A673 (cell line): ENCODE measurements around the gene PSMB5. TPM values are rescaled to one million over a fixed set of nuclear protein-coding genes. Genes with fewer than 3 reads are reported as not detected.

Experiments
- BruUV-seq: library from RNA; stranded (reverse); fragments of 400-500 nt; replicated peaks from 2 replicates; lab custom pipeline; 2021; lab: Mats Ljungman, UMichigan
- CTCF ChIA-PET: fragments of 300-600 bp; sonication (Branson Sonifier 250); formaldehyde crosslinking; loops from one replicate; lab custom pipeline; 2022; ENCODE audit warnings: antibody characterized with exemption; lab: Charles Lee
- POLR2A ChIA-PET: fragments of 300-600 bp; sonication (Branson Sonifier 250); formaldehyde crosslinking; loops from one replicate; lab custom pipeline; 2022; ENCODE audit warnings: antibody characterized with exemption; ENCODE audit not compliant: low non-redundant PET; lab: Charles Lee
- DNase-seq: peaks from one replicate; pipeline ENCODE4 v3.0.0-alpha.2; 2015; ENCODE audit warnings: low spot score
- H3K27ac ChIP-seq: fragments of 200-600 bp; sonication (generic); 2 replicates; pipeline ENCODE4 v1.5.1; 2016; ENCODE audit warnings: mixed run types, low read depth, mild to moderate bottlenecking, mixed read lengths, antibody characterized with exemption, low read length; ENCODE audit not compliant: poor library complexity, severe bottlenecking
- H3K27me3 ChIP-seq: fragments of 200-600 bp; sonication (generic); replicated peaks from 2 replicates; pipeline ENCODE4 v1.6.1; 2017; ENCODE audit warnings: mixed run types, low read depth, mild to moderate bottlenecking, mixed read lengths, antibody characterized with exemption, low read length; ENCODE audit not compliant: insufficient read depth, poor library complexity
- H3K36me3 ChIP-seq: fragments of 200-600 bp; sonication (generic); 2 replicates; pipeline ENCODE4 v1.6.1; 2016; ENCODE audit warnings: mixed run types, mild to moderate bottlenecking, mixed read lengths, antibody characterized with exemption, low read length; ENCODE audit not compliant: insufficient read depth, poor library complexity, severe bottlenecking
- H3K4me1 ChIP-seq: fragments of 200-600 bp; sonication (generic); 2 replicates; pipeline ENCODE4 v1.6.1; 2017; ENCODE audit warnings: mixed run types, mild to moderate bottlenecking, mixed read lengths, antibody characterized with exemption, low read length; ENCODE audit not compliant: insufficient read depth, poor library complexity, severe bottlenecking
- H3K4me3 ChIP-seq: fragments of 200-600 bp; sonication (generic); 2 replicates; pipeline ENCODE4 v1.5.1; 2016; ENCODE audit warnings: low read depth, mixed run types, mild to moderate bottlenecking, mixed read lengths, low read length; ENCODE audit not compliant: poor library complexity, severe bottlenecking
- H3K9me3 ChIP-seq: fragments of 200-600 bp; sonication (generic); 2 replicates; pipeline ENCODE4 v1.6.1; 2016; ENCODE audit warnings: mixed run types, low read depth, mild to moderate bottlenecking, mixed read lengths, antibody characterized with exemption, low read length; ENCODE audit not compliant: poor library complexity, severe bottlenecking
- EZH2 ChIP-seq: fragments of 200-600 bp; sonication (generic); IDR thresholded peaks from 2 replicates; pipeline ENCODE4 v1.6.1; 2017; ENCODE audit warnings: borderline replicate concordance, low read depth, mild to moderate bottlenecking, mixed read lengths, antibody characterized with exemption, low read length; ENCODE audit not compliant: poor library complexity, severe bottlenecking
- intact Hi-C: fragments of 100-400 bp; cut with micrococcal nuclease; formaldehyde crosslinking; loops from one replicate; pipeline ENCODE4 v1.10.0; 2022; ENCODE audit not compliant: unreplicated experiment
- total RNA-seq: library from RNA; stranded (reverse); gene quantifications from 2 replicates; pipeline ENCODE4 v1.2.3, GENCODE V29; 2021
- TF ChIP-seq, protein P1 (sequence below): fragments of 300-800, 200-600 bp; sonication (generic); conservative IDR thresholded peaks from 2 replicates; pipeline ENCODE4 v1.5.1; 2017; ENCODE audit warnings: low read depth, mild to moderate bottlenecking, antibody characterized with exemption, low read length, moderate library complexity, mixed read lengths

The PSMB5 gene
- total RNA-seq, 1 experiment from 2014 or later, result 500 TPM

DNA sequence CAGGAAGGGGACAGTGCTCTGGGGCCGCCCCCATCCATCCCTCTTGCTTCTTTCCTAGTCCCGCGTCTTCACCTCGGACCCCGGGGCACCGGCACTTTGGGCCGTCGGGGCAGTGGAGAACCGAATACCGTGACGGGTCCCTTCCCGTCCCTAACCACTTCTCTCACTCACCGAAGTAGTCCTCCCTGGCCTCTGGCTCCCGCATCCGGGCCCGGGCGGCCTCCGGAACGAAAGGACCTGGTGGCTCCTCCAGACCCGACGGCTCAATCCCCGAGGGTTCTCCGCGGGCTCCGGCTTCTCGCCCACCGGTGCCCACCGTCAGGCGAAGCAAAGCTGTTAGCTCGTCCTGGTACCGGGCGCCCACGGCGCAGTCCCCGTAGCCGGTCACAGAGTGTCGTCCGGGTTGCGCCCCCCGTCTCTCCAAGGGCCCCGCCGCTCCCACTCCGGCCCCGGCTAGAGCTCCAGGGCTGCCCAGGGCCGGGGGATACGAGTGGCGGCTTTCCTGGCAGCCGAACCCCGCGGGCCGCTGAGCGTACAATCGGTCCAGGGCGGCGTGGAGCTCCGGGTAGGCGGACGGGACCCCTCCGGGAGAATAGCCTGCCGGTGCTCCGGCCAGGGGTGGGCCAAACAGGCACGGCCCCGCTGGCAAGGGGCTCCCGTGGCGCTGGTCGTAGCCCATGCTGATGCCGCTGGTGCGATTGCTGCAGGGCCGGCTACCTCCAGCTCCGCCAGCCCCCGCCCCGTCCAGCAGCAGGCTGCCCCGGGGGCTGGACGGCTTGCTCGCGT, 53.4 kb downstream of the PSMB5 start:
- intact Hi-C loops, result loop anchor here (5.0 kb wide), 4 partner anchors 54 to 674 kb away; partner anchors contain the start of gene PRMT5
- no TSS peak for BruUV-seq
- Histone ChIP-seq H3K9me3 (no peaks in the 10 kb centered on the region), H3K27ac (peak overlapping the region; percentile 86), H3K4me3 (peak overlapping the region; percentile 86), H3K27me3 (no peaks in the 10 kb centered on the region), H3K36me3 (peaks cover 12% of the 10 kb centered on the region), H3K4me1 (peaks cover 39% of the 10 kb centered on the region)
- ChIA-PET POLR2A (interaction anchor here (0.6 kb wide), 1 partner anchor 114 kb away, joined by 5 read pairs; the partner anchor contains the start of genes ACIN1 and C14orf119), CTCF (interaction anchor here (0.6 to 1.5 kb wide), 8 partner anchors 13 to 96 kb away, joined by 3 to 8 read pairs (median 4); no protein-coding TSS in a partner anchor)
- DNase-seq, result no peak
- TF ChIP-seq, protein P1, sequence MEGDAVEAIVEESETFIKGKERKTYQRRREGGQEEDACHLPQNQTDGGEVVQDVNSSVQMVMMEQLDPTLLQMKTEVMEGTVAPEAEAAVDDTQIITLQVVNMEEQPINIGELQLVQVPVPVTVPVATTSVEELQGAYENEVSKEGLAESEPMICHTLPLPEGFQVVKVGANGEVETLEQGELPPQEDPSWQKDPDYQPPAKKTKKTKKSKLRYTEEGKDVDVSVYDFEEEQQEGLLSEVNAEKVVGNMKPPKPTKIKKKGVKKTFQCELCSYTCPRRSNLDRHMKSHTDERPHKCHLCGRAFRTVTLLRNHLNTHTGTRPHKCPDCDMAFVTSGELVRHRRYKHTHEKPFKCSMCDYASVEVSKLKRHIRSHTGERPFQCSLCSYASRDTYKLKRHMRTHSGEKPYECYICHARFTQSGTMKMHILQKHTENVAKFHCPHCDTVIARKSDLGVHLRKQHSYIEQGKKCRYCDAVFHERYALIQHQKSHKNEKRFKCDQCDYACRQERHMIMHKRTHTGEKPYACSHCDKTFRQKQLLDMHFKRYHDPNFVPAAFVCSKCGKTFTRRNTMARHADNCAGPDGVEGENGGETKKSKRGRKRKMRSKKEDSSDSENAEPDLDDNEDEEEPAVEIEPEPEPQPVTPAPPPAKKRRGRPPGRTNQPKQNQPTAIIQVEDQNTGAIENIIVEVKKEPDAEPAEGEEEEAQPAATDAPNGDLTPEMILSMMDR, result no peak
- TF ChIP-seq EZH2, result no peak

DNA sequence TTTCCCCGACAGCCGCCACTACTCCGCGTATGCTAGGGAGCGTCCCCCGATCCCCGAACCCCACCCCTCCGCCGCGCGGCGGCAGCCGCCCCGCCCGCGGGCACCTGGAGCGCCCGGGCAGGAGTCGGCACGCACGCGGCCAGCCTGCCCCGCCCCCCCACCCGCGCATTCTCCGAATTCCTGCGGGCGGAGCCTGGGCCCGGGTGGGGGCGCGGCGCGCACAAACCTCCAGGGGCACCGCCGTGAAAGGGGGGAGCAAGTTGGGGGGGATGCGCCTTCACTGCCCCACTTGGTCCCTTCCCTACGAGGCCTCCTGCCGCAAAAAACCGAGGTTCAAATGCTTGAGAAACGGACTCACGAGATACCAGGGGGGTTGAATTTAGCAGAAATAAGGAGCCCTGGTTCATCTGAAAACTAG, 54.0 kb downstream of the PSMB5 start:
- no TSS peak for BruUV-seq
- ChIA-PET POLR2A (no interaction called here), CTCF (interaction anchor here (0.6 kb wide), 1 partner anchor 81 kb away, joined by 4 read pairs; no protein-coding TSS in a partner anchor)
- peak overlapping the region; percentile 86 for H3K27ac ChIP-seq
- peak; percentile 70 for DNase-seq
- no peaks in the 10 kb centered on the region for H3K9me3 ChIP-seq
- peaks cover 16% of the 10 kb centered on the region for H3K36me3 ChIP-seq
- H3K27me3 ChIP-seq, result no peaks in the 10 kb centered on the region
- intact Hi-C loops, result loop anchor here (5.0 kb wide), 4 partner anchors 53 to 673 kb away; partner anchors contain the start of gene PRMT5
- TF ChIP-seq, protein P1, result no peak
- peak overlapping the region; percentile 86 for H3K4me3 ChIP-seq
- peaks cover 41% of the 10 kb centered on the region for H3K4me1 ChIP-seq

DNA sequence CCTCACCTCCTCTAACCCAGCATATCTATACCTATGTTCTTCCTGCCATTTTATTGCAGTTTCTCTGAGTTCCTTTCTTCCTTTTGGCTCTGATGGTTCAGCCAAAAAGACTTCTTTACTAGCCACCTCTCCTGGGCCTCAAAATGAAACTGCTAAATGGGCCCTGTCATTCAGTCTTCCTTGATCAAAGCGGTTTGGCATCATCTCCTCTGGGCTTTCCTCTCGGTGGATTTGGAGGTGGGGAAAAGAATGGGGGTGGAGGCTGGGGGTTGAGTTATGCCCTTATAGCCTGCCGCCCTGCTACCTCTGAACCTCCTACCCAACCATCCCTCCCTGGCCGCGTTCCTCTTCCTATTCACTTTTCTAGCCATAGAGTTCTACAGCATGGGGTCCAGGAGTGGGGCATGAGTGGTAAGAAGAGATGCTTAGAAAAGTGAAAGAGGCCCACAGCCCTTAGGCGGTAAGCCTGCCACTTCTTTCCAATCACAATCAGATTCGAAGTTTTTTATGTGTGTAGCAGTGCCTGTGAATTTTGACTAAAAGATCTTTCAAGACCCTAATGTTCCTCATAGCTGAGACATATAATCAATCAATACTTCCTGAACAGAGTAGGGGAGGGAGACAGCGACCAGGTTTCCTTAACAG, 54.8 kb downstream of the PSMB5 start:
- no peak for DNase-seq
- intact Hi-C loops, result loop anchor here (5.0 kb wide), 4 partner anchors 53 to 673 kb away; partner anchors contain the start of gene PRMT5
- Histone ChIP-seq H3K36me3 (peaks cover 22% of the 10 kb centered on the region), H3K9me3 (no peaks in the 10 kb centered on the region), H3K4me3 (peak overlapping the region; percentile 86), H3K27me3 (no peaks in the 10 kb centered on the region), H3K27ac (peak overlapping the region; percentile 82), H3K4me1 (peaks cover 41% of the 10 kb centered on the region)
- no TSS peak for BruUV-seq
- ChIA-PET POLR2A (no interaction called here), CTCF (no interaction called here)
- TF ChIP-seq, protein P1, result no peak
- TF ChIP-seq EZH2, result no peak
